ENCODE data around the gene TMEM218. TPM values are rescaled to one million over a fixed set of nuclear protein-coding genes. Genes with fewer than 3 reads are reported as not detected.

Gene TMEM218
- total and polyA plus RNA-seq, 4 donors = 9.9 to 34.7 (median 24.4) TPM

DNA sequence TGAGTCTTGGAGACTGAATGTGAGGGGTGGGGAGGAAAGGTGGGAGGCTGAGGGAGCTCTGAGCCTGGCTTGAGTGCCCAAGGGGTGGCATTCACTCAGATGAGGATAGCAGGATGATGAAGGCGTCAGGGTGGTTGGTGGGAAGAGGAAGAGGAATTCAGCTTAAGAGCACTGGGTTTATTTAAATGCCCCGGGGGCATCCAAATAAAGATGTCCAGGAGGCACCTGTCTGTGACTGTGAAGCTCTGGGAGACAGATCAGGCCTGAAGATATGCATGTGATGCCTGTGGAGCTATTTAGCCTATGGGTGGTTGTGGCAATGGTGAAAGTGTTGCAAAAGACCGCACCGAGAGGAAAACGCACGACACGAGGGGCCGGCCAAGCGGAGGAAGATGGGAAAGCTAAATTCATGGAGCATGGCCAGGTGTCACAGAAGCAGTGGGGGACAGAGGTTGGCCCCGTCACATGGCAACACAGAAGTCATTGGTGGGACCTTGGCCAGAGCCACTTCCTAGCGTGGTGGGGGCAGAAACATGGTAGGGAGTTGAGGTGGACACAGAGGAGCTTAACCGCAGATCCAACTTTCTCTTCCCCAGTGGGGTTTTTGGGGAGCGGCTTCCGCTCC, 32.8 kb downstream of the TMEM218 start:
- Histone ChIP-seq H3K27ac (ENCODE audit: low read depth in 1 of 2, low read length in 2 of 2) (no peak overlapping the region), H3K4me1 (ENCODE audit: control insufficient read depth in 1 of 2, insufficient read depth in 2 of 2, low read length in 2 of 2) (no peaks in the 10 kb centered on the region), H3K36me3 (ENCODE audit: control insufficient read depth in 1 of 2, insufficient read depth in 2 of 2, low read length in 1 of 2) (no peaks in the 10 kb centered on the region), H3K27me3 (ENCODE audit: control insufficient read depth in 1 of 2, insufficient read depth in 2 of 2, low read length in 1 of 2) (no peaks in the 10 kb centered on the region), H3K4me3 (ENCODE audit: low read length in 2 of 2) (no peak overlapping the region), H3K9me3 (ENCODE audit: control insufficient read depth, low read length) (no peaks in the 10 kb centered on the region)
- ATAC-seq (ENCODE audit: low FRiP score) (no peak), DNase-seq (no peak)
- intact Hi-C loops (cut with DNase I) = no loop called here
- WGBS, 2 donors = 94 to 95% methylated on average over 14 of the region's 14 CpGs

DNA sequence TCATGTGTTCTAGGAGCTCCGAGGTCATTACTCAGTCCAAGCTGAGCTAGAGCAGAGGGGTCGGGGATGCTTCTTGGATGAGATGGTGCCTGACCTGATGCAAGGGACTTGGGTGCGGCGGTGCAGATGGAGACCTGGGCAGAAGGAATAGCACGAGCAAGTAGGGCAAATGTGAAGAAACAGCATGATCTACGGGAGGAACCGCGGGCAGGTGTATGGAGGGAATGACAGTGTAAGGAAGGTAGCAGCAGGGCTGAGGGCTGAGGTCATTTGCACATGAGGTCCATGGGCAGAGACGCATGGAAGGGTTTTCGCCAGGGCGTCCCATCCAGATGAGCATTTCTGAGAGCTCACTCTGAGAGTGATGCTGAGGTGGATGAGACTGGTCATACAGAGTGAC, 33.4 kb downstream of the TMEM218 start:
- H3K9me3 ChIP-seq (ENCODE audit: control insufficient read depth, low read length) = no peaks in the 10 kb centered on the region
- H3K4me3 ChIP-seq (ENCODE audit: low read length in 2 of 2) = no peak overlapping the region
- ATAC-seq (ENCODE audit: low FRiP score) (no peak), DNase-seq (no peak)
- H3K36me3 ChIP-seq (ENCODE audit: control insufficient read depth in 1 of 2, insufficient read depth in 2 of 2, low read length in 1 of 2) = no peaks in the 10 kb centered on the region
- intact Hi-C loops (cut with DNase I) = no loop called here
- 90 to 97% methylated on average over 11 of the region's 11 CpGs for WGBS, 2 donors
- no peaks in the 10 kb centered on the region for H3K27me3 ChIP-seq (ENCODE audit: control insufficient read depth in 1 of 2, insufficient read depth in 2 of 2, low read length in 1 of 2)
- H3K4me1 ChIP-seq (ENCODE audit: control insufficient read depth in 1 of 2, insufficient read depth in 2 of 2, low read length in 2 of 2) = no peaks in the 10 kb centered on the region
- H3K27ac ChIP-seq (ENCODE audit: low read depth in 1 of 2, low read length in 2 of 2) = no peak overlapping the region

- H3K36me3 ChIP-seq (ENCODE audit: control insufficient read depth in 1 of 2, insufficient read depth in 2 of 2, low read length in 1 of 2) = no peaks in the 10 kb centered on the region
- no peak overlapping the region for H3K27ac ChIP-seq (ENCODE audit: low read depth in 1 of 2, low read length in 2 of 2)
- no peak overlapping the region for H3K4me3 ChIP-seq (ENCODE audit: low read length in 2 of 2)
- DNase-seq = no peak
- intact Hi-C loops (cut with DNase I) = no loop called here
- WGBS, 2 donors = 81 to 86% methylated on average over 14 of the region's 14 CpGs
- H3K9me3 ChIP-seq (ENCODE audit: control insufficient read depth, low read length) = no peaks in the 10 kb centered on the region
- no peak for ATAC-seq (ENCODE audit: low FRiP score)
- H3K4me1 ChIP-seq (ENCODE audit: control insufficient read depth in 1 of 2, insufficient read depth in 2 of 2, low read length in 2 of 2) = no peaks in the 10 kb centered on the region
- no peaks in the 10 kb centered on the region for H3K27me3 ChIP-seq (ENCODE audit: control insufficient read depth in 1 of 2, insufficient read depth in 2 of 2, low read length in 1 of 2)
Observed at GRCh38 chr11:125076378-125076945, 35.0 kb downstream of the TMEM218 start.

DNA sequence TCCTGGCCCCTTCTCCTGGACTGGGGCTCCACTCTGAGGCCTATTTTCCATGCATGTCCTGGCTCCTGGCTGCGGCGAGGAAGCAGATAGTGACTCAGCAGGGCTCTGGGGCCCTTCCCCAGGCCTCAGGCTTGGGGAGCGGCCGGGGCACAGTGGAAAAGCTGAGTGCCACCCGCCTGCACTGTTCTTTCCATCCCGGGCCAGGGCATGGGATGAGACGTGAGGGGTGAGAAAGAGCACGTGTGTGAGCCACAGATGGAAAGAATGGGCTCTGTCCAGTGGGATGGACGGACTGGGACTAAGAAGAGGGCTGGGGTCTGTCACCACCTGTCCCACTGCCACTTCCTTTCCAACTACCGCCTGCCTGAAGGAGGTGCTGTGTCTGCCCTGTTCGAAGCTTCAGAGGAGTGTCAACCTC, 35.5 kb downstream of the TMEM218 start:
- ATAC-seq (ENCODE audit: low FRiP score) (no peak), DNase-seq (no peak)
- Histone ChIP-seq H3K4me3 (ENCODE audit: low read length in 2 of 2) (no peak overlapping the region), H3K36me3 (ENCODE audit: control insufficient read depth in 1 of 2, insufficient read depth in 2 of 2, low read length in 1 of 2) (no peaks in the 10 kb centered on the region), H3K27ac (ENCODE audit: low read depth in 1 of 2, low read length in 2 of 2) (no peak overlapping the region), H3K4me1 (ENCODE audit: control insufficient read depth in 1 of 2, insufficient read depth in 2 of 2, low read length in 2 of 2) (no peaks in the 10 kb centered on the region), H3K9me3 (ENCODE audit: control insufficient read depth, low read length) (no peaks in the 10 kb centered on the region), H3K27me3 (ENCODE audit: control insufficient read depth in 1 of 2, insufficient read depth in 2 of 2, low read length in 1 of 2) (no peaks in the 10 kb centered on the region)
- 81 to 83% methylated on average over 11 of the region's 11 CpGs for WGBS, 2 donors
- intact Hi-C loops (cut with DNase I) = no loop called here

- DNase-seq (no peak), ATAC-seq (ENCODE audit: low FRiP score) (no peak)
- Histone ChIP-seq H3K36me3 (ENCODE audit: control insufficient read depth in 1 of 2, insufficient read depth in 2 of 2, low read length in 1 of 2) (no peaks in the 10 kb centered on the region), H3K27me3 (ENCODE audit: control insufficient read depth in 1 of 2, insufficient read depth in 2 of 2, low read length in 1 of 2) (no peaks in the 10 kb centered on the region), H3K9me3 (ENCODE audit: control insufficient read depth, low read length) (no peaks in the 10 kb centered on the region), H3K4me1 (ENCODE audit: control insufficient read depth in 1 of 2, insufficient read depth in 2 of 2, low read length in 2 of 2) (no peaks in the 10 kb centered on the region), H3K27ac (ENCODE audit: low read depth in 1 of 2, low read length in 2 of 2) (no peak overlapping the region), H3K4me3 (ENCODE audit: low read length in 2 of 2) (no peak overlapping the region)
- intact Hi-C loops (cut with DNase I) = no loop called here
- 80 to 84% methylated on average over 7 of the region's 7 CpGs for WGBS, 2 donors
Observed at GRCh38 chr11:125075242-125075625, 36.2 kb downstream of the TMEM218 start.

DNA sequence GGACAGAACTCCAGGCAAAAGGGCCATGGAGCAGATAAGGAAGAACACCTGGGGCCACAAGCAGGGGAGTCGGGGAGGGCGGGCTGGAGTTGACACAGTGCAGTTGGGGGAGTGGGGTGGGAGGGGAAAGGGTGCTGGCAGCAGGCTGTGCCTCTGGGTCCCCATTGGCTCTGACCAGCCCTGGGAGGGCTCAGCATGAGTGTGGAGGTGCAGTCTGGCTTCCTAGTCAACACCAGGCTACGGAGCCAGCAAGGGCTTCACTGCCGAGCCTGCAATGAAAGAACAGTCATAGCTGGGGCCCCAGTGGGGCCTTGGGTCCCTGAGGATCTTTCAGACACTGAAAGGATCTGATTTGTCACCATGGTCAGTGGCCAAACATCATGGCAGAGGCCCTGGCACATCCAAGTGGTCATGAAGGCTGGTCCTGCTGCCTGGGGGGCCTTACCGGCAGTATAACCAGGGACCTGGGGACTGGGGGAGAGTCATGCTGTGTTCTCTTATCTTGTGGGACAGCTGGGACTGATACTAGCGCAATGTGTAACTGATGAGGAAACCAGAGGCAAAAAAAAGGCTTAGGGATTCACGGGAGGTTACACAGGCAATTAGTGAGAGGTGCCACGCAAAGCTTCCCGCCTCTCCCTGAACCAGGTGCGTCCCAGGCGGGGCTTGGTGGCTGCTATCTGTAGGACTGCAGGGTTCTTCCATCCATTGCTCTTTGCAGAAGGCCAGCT, 36.8 kb downstream of the TMEM218 start:
- no peaks in the 10 kb centered on the region for H3K27me3 ChIP-seq (ENCODE audit: control insufficient read depth in 1 of 2, insufficient read depth in 2 of 2, low read length in 1 of 2)
- H3K9me3 ChIP-seq (ENCODE audit: control insufficient read depth, low read length) = no peaks in the 10 kb centered on the region
- H3K27ac ChIP-seq (ENCODE audit: low read depth in 1 of 2, low read length in 2 of 2) = no peak overlapping the region
- DNase-seq (no peak), ATAC-seq (ENCODE audit: low FRiP score) (no peak)
- 88 to 89% methylated on average over 11 of the region's 11 CpGs for WGBS, 2 donors
- intact Hi-C loops (cut with DNase I) = no loop called here
- H3K4me3 ChIP-seq (ENCODE audit: low read length in 2 of 2) = no peak overlapping the region
- H3K36me3 ChIP-seq (ENCODE audit: control insufficient read depth in 1 of 2, insufficient read depth in 2 of 2, low read length in 1 of 2) = no peaks in the 10 kb centered on the region
- H3K4me1 ChIP-seq (ENCODE audit: control insufficient read depth in 1 of 2, insufficient read depth in 2 of 2, low read length in 2 of 2) = no peaks in the 10 kb centered on the region

GRCh38 chr11:125073616-125074483, 37.6 kb downstream of the TMEM218 start:
- H3K27me3 ChIP-seq (ENCODE audit: control insufficient read depth in 1 of 2, insufficient read depth in 2 of 2, low read length in 1 of 2) = no peaks in the 10 kb centered on the region
- H3K27ac ChIP-seq (ENCODE audit: low read depth in 1 of 2, low read length in 2 of 2) = no peak overlapping the region
- H3K36me3 ChIP-seq (ENCODE audit: control insufficient read depth in 1 of 2, insufficient read depth in 2 of 2, low read length in 1 of 2) = no peaks in the 10 kb centered on the region
- ATAC-seq (ENCODE audit: low FRiP score) (no peak), DNase-seq (no peak)
- intact Hi-C loops (cut with DNase I) = no loop called here
- no peak overlapping the region for H3K4me3 ChIP-seq (ENCODE audit: low read length in 2 of 2)
- no peaks in the 10 kb centered on the region for H3K4me1 ChIP-seq (ENCODE audit: control insufficient read depth in 1 of 2, insufficient read depth in 2 of 2, low read length in 2 of 2)
- H3K9me3 ChIP-seq (ENCODE audit: control insufficient read depth, low read length) = no peaks in the 10 kb centered on the region
- 84 to 89% methylated on average over 19 of the region's 19 CpGs for WGBS, 2 donors

GRCh38 chr11:125072961-125073590, 38.4 kb downstream of the TMEM218 start:
- DNase-seq (no peak), ATAC-seq (ENCODE audit: low FRiP score) (no peak)
- no peak overlapping the region for H3K27ac ChIP-seq (ENCODE audit: low read depth in 1 of 2, low read length in 2 of 2)
- H3K27me3 ChIP-seq (ENCODE audit: control insufficient read depth in 1 of 2, insufficient read depth in 2 of 2, low read length in 1 of 2) = no peaks in the 10 kb centered on the region
- H3K4me3 ChIP-seq (ENCODE audit: low read length in 2 of 2) = no peak overlapping the region
- no peaks in the 10 kb centered on the region for H3K36me3 ChIP-seq (ENCODE audit: control insufficient read depth in 1 of 2, insufficient read depth in 2 of 2, low read length in 1 of 2)
- intact Hi-C loops (cut with DNase I) = no loop called here
- H3K4me1 ChIP-seq (ENCODE audit: control insufficient read depth in 1 of 2, insufficient read depth in 2 of 2, low read length in 2 of 2) = no peaks in the 10 kb centered on the region
- H3K9me3 ChIP-seq (ENCODE audit: control insufficient read depth, low read length) = no peaks in the 10 kb centered on the region
- WGBS, 2 donors = 94 to 97% methylated on average over 12 of the region's 12 CpGs
